Measurements from ENCODE around the gene XPO6. TPM values are rescaled to one million over a fixed set of nuclear protein-coding genes. Genes with fewer than 3 reads are reported as not detected.

Gene XPO6, protein sequence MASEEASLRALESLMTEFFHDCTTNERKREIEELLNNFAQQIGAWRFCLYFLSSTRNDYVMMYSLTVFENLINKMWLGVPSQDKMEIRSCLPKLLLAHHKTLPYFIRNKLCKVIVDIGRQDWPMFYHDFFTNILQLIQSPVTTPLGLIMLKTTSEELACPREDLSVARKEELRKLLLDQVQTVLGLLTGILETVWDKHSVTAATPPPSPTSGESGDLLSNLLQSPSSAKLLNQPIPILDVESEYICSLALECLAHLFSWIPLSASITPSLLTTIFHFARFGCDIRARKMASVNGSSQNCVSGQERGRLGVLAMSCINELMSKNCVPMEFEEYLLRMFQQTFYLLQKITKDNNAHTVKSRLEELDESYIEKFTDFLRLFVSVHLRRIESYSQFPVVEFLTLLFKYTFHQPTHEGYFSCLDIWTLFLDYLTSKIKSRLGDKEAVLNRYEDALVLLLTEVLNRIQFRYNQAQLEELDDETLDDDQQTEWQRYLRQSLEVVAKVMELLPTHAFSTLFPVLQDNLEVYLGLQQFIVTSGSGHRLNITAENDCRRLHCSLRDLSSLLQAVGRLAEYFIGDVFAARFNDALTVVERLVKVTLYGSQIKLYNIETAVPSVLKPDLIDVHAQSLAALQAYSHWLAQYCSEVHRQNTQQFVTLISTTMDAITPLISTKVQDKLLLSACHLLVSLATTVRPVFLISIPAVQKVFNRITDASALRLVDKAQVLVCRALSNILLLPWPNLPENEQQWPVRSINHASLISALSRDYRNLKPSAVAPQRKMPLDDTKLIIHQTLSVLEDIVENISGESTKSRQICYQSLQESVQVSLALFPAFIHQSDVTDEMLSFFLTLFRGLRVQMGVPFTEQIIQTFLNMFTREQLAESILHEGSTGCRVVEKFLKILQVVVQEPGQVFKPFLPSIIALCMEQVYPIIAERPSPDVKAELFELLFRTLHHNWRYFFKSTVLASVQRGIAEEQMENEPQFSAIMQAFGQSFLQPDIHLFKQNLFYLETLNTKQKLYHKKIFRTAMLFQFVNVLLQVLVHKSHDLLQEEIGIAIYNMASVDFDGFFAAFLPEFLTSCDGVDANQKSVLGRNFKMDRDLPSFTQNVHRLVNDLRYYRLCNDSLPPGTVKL
- 10 to 100 TPM; 17.9 to 29.8 TPM for total RNA-seq

GRCh38 chr16:28211758-28212531 is at the start of gene XPO6:
Gene XPO6, minus strand, starts transcription at chr16:28211965. Its CDS starts 597 bp downstream, at chr16:28211368.
- TF ChIP-seq, protein P1, sequence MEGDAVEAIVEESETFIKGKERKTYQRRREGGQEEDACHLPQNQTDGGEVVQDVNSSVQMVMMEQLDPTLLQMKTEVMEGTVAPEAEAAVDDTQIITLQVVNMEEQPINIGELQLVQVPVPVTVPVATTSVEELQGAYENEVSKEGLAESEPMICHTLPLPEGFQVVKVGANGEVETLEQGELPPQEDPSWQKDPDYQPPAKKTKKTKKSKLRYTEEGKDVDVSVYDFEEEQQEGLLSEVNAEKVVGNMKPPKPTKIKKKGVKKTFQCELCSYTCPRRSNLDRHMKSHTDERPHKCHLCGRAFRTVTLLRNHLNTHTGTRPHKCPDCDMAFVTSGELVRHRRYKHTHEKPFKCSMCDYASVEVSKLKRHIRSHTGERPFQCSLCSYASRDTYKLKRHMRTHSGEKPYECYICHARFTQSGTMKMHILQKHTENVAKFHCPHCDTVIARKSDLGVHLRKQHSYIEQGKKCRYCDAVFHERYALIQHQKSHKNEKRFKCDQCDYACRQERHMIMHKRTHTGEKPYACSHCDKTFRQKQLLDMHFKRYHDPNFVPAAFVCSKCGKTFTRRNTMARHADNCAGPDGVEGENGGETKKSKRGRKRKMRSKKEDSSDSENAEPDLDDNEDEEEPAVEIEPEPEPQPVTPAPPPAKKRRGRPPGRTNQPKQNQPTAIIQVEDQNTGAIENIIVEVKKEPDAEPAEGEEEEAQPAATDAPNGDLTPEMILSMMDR (IDR thresholded peaks at IDR 0.05) = no peak
- Histone ChIP-seq H3K27me3 (no peaks in the 10 kb centered on the region), H3K36me3 (peaks cover 4% of the 10 kb centered on the region), H3K9me3 (no peaks in the 10 kb centered on the region), H3K4me1 (peaks cover 0 to 21% of the 10 kb centered on the region in 2 donors), H3K27ac (peak within 1 kb of the TSS; percentile 75 to 88), H3K4me3 (peak within 1 kb of the TSS; percentile 54 to 81)
- peak; percentile 95 for DNase-seq (ENCODE audit: low spot score)

GRCh38 chr16:28260193-28260592 is 48.4 kb upstream of the XPO6 start:
- no peak overlapping the region for H3K4me3 ChIP-seq
- H3K4me1 ChIP-seq = peaks cover 0 to 15% of the 10 kb centered on the region in 2 donors
- H3K36me3 ChIP-seq = no peaks in the 10 kb centered on the region
- TF ChIP-seq, protein P1 (IDR thresholded peaks at IDR 0.05) = no peak
- H3K9me3 ChIP-seq = no peaks in the 10 kb centered on the region
- no peak for DNase-seq (ENCODE audit: low spot score)
- no peaks in the 10 kb centered on the region for H3K27me3 ChIP-seq
- H3K27ac ChIP-seq = no peak overlapping the region

DNA sequence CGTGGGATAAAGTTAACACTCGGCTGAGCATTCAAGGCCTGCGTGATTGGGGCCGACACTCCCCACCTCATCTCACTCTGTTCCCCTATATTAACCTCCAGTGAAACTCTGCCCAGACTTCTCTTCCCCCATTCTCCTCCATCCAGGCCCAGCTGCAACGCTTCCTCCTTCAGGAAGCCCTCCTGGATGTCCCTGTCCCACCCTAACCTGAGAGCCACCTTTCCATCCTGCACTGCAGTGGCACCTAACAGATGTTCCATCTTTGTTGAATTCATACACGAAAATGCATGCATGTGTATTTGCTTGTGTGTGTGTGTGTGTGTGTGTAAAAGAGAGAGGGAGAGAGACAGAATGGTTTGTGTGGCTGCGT is 48.0 kb upstream of the XPO6 start:
- peaks cover 0 to 15% of the 10 kb centered on the region in 2 donors for H3K4me1 ChIP-seq
- no peaks in the 10 kb centered on the region for H3K36me3 ChIP-seq
- no peaks in the 10 kb centered on the region for H3K27me3 ChIP-seq
- H3K27ac ChIP-seq = peak overlapping the region; percentile 58 to 76
- peak overlapping the region in 1 of 2 donors; percentile 52 for H3K4me3 ChIP-seq
- no peaks in the 10 kb centered on the region for H3K9me3 ChIP-seq
- DNase-seq (ENCODE audit: low spot score) = no peak
- TF ChIP-seq, protein P1 (IDR thresholded peaks at IDR 0.05) = no peak

DNA sequence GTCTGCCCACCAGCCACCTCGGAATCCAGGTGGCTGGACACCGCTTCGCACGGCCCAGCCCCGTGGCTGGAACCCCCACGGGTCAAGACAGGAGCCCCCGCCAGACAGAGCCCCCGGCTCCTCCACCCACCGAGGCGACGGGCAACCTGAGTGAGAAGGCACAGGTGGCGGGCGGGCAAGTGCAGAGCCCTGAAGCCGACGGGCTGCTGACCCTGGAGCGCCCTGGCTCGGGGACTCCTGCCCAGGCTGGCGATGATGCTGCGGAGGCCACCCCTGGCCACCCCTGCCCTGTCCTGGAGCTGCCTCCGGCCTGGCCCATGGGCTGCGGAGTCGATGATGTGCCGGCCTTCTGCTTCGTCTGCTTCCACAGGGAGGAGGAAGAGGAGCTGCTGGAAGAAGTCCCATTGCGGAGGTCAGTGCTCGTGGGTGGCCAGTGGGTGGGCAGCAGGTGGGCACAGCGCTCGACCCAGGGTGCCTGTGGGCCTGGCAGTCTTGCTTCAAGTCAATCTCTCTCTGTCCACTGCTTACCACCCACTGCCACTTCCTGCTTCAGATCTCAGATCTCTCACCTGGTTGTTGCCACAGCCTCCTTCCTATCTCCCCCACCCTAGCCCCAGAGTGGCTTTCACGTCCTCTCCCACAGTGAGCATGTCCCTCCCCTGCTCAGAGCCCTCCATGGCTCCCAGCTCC is 47.5 kb upstream of the XPO6 start:
- TF ChIP-seq, protein P1 (IDR thresholded peaks at IDR 0.05) = no peak
- Histone ChIP-seq H3K9me3 (no peaks in the 10 kb centered on the region), H3K4me1 (peaks cover 0 to 15% of the 10 kb centered on the region in 2 donors), H3K27ac (peak overlapping the region; percentile 58 to 76), H3K4me3 (peak overlapping the region; percentile 38 to 52), H3K27me3 (no peaks in the 10 kb centered on the region), H3K36me3 (no peaks in the 10 kb centered on the region)
- DNase-seq (ENCODE audit: low spot score) = no peak
